CMK (cell line): ENCODE data around the gene C11orf87.

ENCODE experiments used
- DNase-seq: peaks from one replicate; pipeline ENCODE4 v3.0.0-alpha.2; 2010; ENCODE audit warnings: low read depth

The C11orf87 gene

GRCh38 chr11:109421981-109422869 is at the start of gene C11orf87:
C11orf87 (plus strand) TSS chr11:109422190; CDS start chr11:109423634, 1,444 bp downstream.
- no peak for DNase-seq

DNA sequence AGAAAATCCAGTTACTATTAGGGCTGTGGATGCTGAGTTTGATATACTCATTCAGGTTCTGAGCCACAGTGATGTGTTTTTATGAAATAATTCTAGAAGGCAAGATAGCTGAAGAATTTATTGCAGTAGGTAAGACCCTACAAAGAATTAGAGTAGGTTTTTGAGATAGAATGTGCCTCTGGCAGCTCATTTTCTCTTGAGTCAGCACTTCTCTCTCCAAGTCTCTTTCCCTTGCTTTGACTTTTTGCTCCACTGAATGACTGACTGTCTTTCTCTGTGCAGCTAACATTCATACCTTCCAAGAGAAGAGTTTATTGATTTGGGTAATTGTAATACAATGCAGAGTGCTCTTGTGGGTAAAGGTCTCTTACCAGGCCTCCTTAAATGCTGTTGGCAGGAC is 48.0 kb upstream of the C11orf87 start:
- no peak for DNase-seq

DNA sequence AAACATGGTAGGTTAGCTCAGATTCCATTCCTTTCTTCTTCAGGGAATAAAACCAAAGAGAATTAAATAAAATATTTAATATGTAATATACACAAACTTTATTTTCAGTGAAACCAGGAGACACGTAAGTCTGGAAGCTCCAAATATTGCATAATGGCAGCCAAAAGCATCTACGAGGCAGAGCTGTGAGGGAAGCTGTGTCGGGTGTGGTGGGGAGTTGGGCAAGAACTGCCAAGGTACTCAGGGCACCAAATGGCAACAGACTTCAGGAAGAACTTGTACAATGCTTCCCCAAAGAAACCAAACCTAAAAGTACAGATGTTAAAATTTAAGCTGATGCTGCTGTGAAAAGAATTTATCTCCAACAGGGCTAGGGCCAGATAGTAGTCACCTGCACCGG is 47.5 kb upstream of the C11orf87 start:
- no peak for DNase-seq

GRCh38 chr11:109377039-109377742 is 44.8 kb upstream of the C11orf87 start:
- DNase-seq, result no peak

DNA sequence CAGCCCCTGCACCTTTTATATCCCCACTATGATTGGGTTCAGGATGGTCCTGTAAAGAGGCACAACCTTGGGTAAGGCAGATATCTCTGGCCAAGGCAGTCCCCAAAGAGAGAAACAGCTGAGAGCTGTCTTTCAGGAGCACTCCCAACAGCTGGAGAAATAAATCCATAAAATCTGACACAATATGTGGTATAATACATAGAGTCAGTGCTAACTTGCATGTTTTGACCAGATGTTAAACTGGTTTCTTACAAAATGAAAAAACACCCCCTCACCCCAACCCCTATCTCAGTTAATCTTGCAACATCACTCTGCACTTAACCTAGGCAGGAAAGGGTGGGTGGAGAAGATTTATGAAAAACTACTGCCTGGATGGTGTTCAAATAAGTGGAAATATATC is 44.0 kb upstream of the C11orf87 start:
- DNase-seq, result no peak

GRCh38 chr11:109383306-109383705 is 38.7 kb upstream of the C11orf87 start:
- DNase-seq, result no peak

DNA sequence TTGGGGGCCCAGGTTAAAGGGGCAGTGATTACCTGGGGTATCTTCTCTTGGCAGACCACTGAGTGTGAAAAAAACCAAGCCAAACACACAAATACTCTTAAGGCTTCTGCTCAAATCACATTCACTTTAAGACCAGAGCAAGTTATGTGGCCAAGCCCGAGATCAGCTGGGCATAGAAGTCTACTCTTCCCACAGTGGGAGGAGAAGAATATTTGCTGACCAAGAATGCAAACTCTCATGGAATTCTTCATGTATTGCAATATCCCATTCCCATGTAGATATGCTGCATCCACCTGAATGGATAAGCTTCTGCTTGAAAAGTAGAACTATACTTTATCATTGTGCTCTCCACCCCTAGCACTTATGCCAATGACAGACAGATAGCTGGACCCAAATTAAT is 37.1 kb upstream of the C11orf87 start:
- no peak for DNase-seq

GRCh38 chr11:109388982-109389381 is 33.0 kb upstream of the C11orf87 start:
- no peak for DNase-seq

GRCh38 chr11:109390752-109391151 is 31.2 kb upstream of the C11orf87 start:
- no peak for DNase-seq

GRCh38 chr11:109401545-109401944 is 20.4 kb upstream of the C11orf87 start:
- no peak for DNase-seq

DNA sequence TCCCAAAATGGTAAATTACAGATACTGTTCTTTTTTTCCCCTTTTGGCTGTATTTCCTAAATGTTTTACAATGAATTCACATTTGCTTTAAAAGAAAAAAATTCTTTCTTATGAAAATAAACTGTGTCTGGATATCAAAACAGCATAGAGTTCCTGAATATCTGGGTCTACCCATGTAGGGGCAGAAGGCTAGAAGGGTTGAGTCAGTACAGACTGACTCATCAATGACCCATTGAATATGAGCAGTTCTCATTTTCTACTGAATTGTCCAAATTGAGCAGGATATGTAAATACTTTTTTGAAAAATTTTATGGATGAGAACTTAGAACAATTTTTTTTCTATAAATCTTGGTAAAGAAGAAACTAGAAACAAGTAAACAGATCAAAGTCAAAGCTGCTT is 16.3 kb upstream of the C11orf87 start:
- DNase-seq, result no peak

DNA sequence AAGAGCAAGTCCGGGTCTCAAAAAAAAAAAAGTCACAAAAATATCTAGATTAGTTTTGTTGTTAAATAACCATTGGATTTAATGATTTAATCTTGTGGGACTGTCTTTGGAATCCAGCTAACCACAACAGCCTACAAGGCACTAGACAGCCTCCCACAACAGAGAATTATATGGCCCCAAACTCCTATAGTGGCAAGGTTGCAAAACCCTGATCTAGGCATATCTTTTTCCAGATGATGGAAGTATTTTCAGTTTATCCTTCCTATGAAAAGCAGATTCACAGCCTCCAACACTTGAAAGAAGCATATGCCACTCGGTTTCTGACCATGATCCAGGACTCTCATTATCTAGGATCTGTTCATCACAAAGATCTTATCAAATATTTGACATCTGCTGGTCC is 5.4 kb upstream of the C11orf87 start:
- DNase-seq, result no peak

- no peak for DNase-seq
Observed at GRCh38 chr11:109422870-109423465, 978 bp downstream of the C11orf87 start.

DNA sequence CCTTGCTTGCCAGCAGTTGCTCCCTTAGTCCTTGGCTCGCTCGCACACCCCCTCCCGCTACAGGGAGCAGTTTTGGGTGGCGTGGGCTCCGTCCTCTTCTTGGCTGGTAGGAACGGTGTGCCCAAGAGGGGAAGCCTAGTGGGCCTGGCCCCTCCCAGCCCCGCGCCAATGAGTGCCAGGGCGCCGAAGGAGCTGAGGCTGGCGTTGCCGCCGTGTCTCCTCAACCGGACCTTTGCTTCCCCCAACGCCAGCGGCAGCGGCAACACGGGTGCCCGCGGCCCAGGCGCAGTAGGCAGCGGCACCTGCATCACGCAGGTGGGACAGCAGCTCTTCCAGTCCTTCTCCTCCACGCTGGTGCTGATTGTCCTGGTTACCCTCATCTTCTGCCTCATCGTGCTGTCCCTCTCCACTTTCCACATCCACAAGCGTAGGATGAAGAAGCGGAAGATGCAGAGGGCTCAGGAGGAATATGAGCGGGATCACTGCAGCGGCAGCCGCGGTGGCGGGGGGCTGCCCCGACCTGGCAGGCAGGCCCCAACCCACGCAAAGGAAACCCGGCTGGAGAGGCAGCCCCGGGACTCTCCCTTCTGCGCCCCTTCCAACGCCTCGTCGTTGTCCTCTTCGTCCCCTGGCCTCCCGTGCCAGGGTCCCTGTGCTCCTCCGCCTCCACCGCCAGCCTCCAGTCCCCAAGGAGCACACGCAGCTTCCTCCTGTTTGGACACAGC is 1.6 kb downstream of the C11orf87 start:
- no peak for DNase-seq

- DNase-seq, result no peak
Observed at GRCh38 chr11:109424901-109425300, 2.9 kb downstream of the C11orf87 start.

- no peak for DNase-seq
Observed at GRCh38 chr11:109425554-109425953, 3.6 kb downstream of the C11orf87 start.

DNA sequence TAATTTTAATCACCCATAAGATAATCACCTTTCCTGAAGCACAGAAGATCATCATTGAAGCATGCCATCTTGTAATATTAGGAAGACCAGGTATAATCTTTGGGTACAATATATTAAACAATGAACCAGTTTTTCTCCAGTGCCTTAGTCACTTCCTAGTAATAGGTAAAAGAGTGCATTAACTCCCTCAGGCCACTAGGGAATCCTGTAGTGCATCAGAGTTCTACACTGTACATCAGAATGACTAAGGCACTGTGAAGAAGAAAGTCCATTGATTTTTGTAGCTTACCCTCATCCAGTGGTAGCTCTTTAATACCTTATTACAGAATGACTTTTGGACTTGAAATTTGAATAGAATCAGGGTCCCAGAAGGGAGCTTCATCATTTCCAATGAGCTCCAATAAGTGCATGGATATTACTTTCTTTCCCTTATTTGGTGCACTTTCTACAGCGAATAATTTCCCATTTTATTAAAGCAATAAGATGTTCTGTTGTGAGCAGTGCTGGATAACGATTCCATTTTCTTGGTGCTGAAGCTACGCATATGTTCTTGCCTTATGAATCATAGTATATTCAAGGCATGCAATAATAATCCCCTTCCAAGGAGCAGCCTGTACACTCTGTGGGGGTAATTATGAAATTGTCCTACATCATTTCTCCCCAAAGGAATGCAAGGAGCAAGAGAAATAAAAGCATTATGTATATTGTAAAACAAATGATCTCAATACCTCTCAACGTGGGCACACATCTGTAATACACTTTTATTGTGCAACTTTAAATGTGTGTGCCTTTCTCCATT is 4.7 kb downstream of the C11orf87 start:
- DNase-seq, result no peak

DNA sequence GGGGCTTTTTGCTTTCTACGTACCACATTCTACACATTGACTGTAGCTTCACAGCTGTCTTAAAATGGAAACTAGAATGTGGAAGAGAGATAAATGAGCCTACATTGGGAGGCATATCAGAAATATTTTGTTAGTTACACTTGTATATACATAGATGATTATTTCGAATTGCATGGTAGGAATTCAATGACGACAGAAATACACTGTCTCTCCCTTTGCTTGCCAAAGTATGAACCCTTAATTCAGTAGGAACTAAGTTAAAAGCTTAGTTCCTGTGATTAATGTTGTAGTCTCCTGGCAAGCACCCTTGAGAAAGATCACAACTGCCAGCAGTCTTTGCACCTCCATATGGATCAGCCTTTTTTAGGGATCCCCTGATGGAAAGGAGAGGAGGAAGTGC is 10.1 kb downstream of the C11orf87 start:
- DNase-seq, result no peak

- no peak for DNase-seq
Observed at GRCh38 chr11:109433753-109434256, 11.8 kb downstream of the C11orf87 start.

DNA sequence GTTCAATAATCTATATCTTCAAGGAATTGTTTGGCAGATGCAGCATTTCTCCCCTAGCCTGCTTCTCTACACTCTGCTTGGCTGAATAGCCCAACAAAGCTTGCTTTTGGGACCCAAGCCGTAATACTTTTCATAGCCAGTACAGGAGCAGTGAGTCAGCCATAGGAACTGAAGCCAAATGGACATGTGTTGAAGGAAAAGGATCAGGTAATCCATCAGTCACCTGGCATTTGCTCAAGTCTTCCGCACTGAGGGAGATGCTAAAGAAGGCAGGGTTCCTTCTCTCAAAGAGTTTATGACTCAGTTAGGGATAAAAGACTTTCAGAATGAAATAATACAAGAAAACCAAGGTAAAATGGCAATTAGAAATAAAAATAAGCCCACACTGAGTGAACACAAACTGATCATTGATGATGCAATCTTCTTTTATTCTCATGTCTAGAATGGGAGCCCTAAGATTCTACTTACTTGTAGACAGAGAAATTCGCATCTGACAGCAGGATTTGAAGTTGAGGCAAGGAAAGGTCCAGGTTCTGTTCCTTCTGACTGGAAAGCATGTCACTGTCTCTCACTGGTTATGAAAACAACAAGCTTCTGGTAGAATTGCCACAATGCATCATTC is 13.2 kb downstream of the C11orf87 start:
- DNase-seq, result no peak

DNA sequence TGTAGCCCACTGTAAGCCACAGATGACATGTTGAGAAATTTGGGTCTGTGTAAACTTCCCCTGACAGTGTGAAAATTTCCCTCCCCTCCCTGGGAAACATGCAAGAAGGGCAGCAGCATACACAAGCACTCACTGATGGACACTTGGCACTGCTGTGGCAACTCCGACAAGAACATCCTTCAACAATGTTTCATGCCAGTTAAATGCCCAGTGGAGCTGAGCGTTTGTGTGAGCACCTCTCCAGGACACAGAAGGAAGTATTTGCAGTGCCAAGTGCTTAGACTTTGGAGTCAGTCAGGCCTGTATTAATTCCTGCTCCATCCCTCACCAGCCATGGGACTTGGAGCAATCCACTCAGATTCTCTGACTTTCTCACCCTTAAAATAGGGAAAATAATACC is 17.7 kb downstream of the C11orf87 start:
- DNase-seq, result no peak
